Fibroblast of the aortic adventitia (primary cell): Measurements from ENCODE around the gene PCBP3. TPM values are rescaled to one million over a fixed set of nuclear protein-coding genes. Genes with fewer than 3 reads are reported as not detected.

Experiments
- DNase-seq: peaks from one replicate; pipeline ENCODE4 v3.0.0-alpha.2; 2010; ENCODE audit warnings: low read depth
- H3K4me3 ChIP-seq: 2 replicates; pipeline ENCODE4 v1.5.1; 2011; ENCODE audit warnings: low read depth, mild to moderate bottlenecking, control low read depth, low read length, moderate library complexity
- CTCF ChIP-seq: IDR thresholded peaks from 2 replicates; pipeline ENCODE4 v1.5.1; 2011; ENCODE audit warnings: mild to moderate bottlenecking, low read length, control low read depth, inconsistent platforms; ENCODE audit not compliant: insufficient read depth
- total RNA-seq: library from RNA; depleted of rRNA; stranded (reverse); fragments of >200 nt; gene quantifications from 2 replicates; pipeline ENCODE4 v1.2.3, GENCODE V29; 2012; ENCODE audit warnings: low replicate concordance

The PCBP3 gene
- 1.2 and 4.2 TPM in 2 replicates for total RNA-seq

- DNase-seq = peak; percentile 93
- no peak for TF ChIP-seq CTCF
- H3K4me3 ChIP-seq = peak within 1 kb of the TSS; percentile 68
Measured at GRCh38 chr21:45643021-45643980, at the start of gene PCBP3. TSS of gene PCBP3 (plus strand) at chr21:45643725. CDS start at chr21:45850086, 206,361 bp downstream.

- no peak for DNase-seq
- no peak for TF ChIP-seq CTCF
- no peak overlapping the region for H3K4me3 ChIP-seq
Measured at GRCh38 chr21:45594721-45595489, 48.6 kb upstream of the PCBP3 start.

- TF ChIP-seq CTCF = no peak
- no peak for DNase-seq
- H3K4me3 ChIP-seq = no peak overlapping the region
Measured at GRCh38 chr21:45595574-45596295, 47.8 kb upstream of the PCBP3 start.

GRCh38 chr21:45596704-45597318 is 46.7 kb upstream of the PCBP3 start:
- no peak overlapping the region for H3K4me3 ChIP-seq
- TF ChIP-seq CTCF = peak; percentile 90
- peak; percentile 37 for DNase-seq

- no peak for TF ChIP-seq CTCF
- DNase-seq = no peak
- H3K4me3 ChIP-seq = no peak overlapping the region
Measured at GRCh38 chr21:45598109-45598508, 45.4 kb upstream of the PCBP3 start.

GRCh38 chr21:45598666-45599065 is 44.9 kb upstream of the PCBP3 start:
- no peak for TF ChIP-seq CTCF
- H3K4me3 ChIP-seq = no peak overlapping the region
- DNase-seq = no peak
